Neural cell (in vitro differentiated cells): ENCODE measurements around the gene NFE2L1.

ENCODE experiments used
- CTCF ChIP-seq: fragments of 450-650 bp; IDR thresholded peaks from 2 replicates; pipeline ENCODE4 v1.5.1; 2014; ENCODE audit warnings: antibody characterized with exemption, mild to moderate bottlenecking, moderate library complexity; ENCODE audit not compliant: poor library complexity, severe bottlenecking
- EP300 ChIP-seq: fragments of 450-650 bp; conservative IDR thresholded peaks from 2 replicates; pipeline ENCODE4 v1.6.1; 2014; ENCODE audit warnings: antibody characterized with exemption, mild to moderate bottlenecking, moderate library complexity; ENCODE audit not compliant: poor library complexity, severe bottlenecking
- EZH2 ChIP-seq: fragments of 200-600, 300-800 bp; shearing (Covaris generic), sonication (generic); IDR thresholded peaks from 2 replicates; pipeline ENCODE4 v1.6.1; 2014; ENCODE audit warnings: antibody characterized with exemption, low read length, borderline replicate concordance, mild to moderate bottlenecking; ENCODE audit not compliant: insufficient read depth, poor library complexity, severe bottlenecking
- MXI1 ChIP-seq: fragments of 450-650 bp; conservative IDR thresholded peaks from 2 replicates; pipeline ENCODE4 v1.6.1; 2014; ENCODE audit warnings: antibody characterized with exemption, mild to moderate bottlenecking; ENCODE audit not compliant: poor library complexity, severe bottlenecking
- POLR2AphosphoS5 ChIP-seq: IDR thresholded peaks from 2 replicates; pipeline ENCODE4 v1.6.1; 2012
- RAD21 ChIP-seq: fragments of 450-650 bp; conservative IDR thresholded peaks from 2 replicates; pipeline ENCODE4 v1.6.1; 2014; ENCODE audit warnings: antibody characterized with exemption, mild to moderate bottlenecking, moderate library complexity
- REST ChIP-seq: IDR thresholded peaks from 2 replicates; pipeline ENCODE4 v1.6.1; 2012; ENCODE audit warnings: borderline replicate concordance
- TAF1 ChIP-seq: IDR thresholded peaks from 2 replicates; pipeline ENCODE4 v1.6.1; 2012; ENCODE audit warnings: low read depth

GRCh38 chr17:48016112-48016511 lies 32.0 kb upstream of the NFE2L1 start:
- TF ChIP-seq EZH2 (no peak), EP300 (no peak), REST (no peak), CTCF (no peak), TAF1 (no peak), POLR2AphosphoS5 (no peak), RAD21 (no peak), MXI1 (no peak)
